Choroid plexus epithelial cell (primary cell): ENCODE measurements around the gene TGFA.

Source experiments
- DNase-seq: peaks from one replicate; pipeline ENCODE4 v3.0.0-alpha.2; 2010; ENCODE audit warnings: low read depth
- H3K4me3 ChIP-seq: 2 replicates; pipeline ENCODE4 v1.5.1; 2011; ENCODE audit warnings: low read depth, mild to moderate bottlenecking, control low read depth, low read length, moderate library complexity
- TF ChIP-seq, protein P1 (sequence below): conservative IDR thresholded peaks from 2 replicates; pipeline ENCODE4 v1.5.1; 2011; ENCODE audit warnings: low read depth, mild to moderate bottlenecking, control low read depth, inconsistent platforms, low read length, moderate library complexity

The TGFA gene

DNA sequence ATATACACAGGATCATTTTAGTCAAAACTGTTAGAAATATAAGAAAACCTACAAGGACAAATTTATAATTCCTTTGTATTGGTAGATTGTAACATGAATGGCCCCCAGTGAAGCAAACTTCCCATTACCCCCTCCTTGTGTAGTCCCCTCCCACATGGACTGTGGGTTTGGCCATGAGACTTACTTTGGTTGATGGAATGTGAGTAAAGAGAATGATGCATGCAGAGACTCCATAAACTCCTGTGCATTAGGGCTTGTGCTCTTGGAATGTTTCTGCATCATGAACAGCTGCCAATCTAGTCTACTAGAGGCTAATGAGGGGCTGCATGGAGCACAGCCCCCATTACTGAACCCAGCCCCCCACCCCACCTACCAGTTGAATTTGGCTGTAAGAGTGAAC is 8.3 kb upstream of the TGFA start:
- no peak for DNase-seq
- TF ChIP-seq, protein P1, sequence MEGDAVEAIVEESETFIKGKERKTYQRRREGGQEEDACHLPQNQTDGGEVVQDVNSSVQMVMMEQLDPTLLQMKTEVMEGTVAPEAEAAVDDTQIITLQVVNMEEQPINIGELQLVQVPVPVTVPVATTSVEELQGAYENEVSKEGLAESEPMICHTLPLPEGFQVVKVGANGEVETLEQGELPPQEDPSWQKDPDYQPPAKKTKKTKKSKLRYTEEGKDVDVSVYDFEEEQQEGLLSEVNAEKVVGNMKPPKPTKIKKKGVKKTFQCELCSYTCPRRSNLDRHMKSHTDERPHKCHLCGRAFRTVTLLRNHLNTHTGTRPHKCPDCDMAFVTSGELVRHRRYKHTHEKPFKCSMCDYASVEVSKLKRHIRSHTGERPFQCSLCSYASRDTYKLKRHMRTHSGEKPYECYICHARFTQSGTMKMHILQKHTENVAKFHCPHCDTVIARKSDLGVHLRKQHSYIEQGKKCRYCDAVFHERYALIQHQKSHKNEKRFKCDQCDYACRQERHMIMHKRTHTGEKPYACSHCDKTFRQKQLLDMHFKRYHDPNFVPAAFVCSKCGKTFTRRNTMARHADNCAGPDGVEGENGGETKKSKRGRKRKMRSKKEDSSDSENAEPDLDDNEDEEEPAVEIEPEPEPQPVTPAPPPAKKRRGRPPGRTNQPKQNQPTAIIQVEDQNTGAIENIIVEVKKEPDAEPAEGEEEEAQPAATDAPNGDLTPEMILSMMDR, result no peak
- no peak overlapping the region for H3K4me3 ChIP-seq

DNA sequence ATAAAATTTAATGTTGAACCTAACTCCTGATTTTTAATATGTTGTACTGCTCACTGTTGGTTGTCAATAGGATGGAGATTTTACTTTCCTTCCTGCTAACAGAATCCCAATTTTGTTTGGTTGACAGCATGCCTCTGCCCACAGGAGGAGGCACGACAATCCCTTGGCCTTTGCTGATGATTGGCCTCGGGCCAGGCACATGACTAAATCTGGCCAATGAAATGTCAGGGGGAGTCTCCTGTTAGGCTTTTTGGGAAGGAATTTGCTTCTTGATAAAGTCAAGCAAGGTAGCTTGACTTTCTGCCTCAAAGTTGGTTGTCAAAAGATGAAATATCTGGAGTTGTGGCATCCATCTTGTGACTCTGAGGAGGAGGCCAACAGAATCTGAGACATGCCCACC is 6.8 kb upstream of the TGFA start:
- no peak overlapping the region for H3K4me3 ChIP-seq
- no peak for DNase-seq
- TF ChIP-seq, protein P1, result no peak

DNA sequence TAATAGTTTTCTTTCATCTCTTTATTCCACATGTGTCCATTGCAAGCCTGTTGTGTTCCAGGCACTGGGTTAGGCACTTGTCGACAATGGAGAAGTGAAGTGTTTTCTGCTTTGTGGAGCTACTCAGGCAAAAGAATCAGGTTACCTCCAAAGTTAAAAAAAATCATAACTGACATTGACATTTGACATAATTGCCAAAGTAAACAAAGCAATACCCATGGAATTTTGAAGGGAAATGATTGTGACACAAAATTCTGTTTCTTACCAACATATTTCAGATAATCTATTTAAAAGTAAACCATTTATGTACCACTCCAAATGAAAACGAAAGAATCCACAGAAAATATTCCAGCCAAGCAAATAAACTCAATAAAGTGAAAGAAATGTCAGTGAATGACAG is 6.4 kb upstream of the TGFA start:
- no peak overlapping the region for H3K4me3 ChIP-seq
- TF ChIP-seq, protein P1, result no peak
- no peak for DNase-seq

DNA sequence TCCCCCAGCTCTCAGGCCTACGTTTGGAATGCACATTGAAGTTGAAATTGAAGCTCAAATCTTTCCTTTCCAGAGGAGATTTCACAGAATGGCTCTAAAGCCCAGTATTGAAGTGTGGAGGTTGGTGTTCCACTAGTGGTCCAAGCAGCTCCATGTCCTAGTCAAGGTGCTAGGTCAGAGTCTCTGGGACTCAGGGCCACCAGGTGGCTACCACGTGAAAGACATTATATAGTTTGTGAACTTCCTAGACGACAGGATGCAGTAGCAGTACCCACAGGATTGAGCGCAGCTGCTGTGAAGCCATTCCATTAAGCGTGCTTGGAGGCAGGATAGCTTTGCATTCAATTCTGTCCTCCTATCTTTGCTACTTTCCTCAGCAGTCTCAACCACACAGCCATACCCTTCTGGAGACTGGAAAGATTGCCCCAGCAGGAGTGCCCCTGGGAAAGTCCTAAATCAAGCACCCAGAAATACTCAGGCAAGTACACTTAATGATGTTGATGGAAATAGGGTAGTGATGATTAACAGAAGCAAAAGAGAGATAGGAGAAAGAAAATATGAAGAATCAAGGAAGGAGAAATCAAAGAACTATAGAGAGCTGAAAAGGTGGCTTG is 4.7 kb upstream of the TGFA start:
- H3K4me3 ChIP-seq, result no peak overlapping the region
- no peak for DNase-seq
- TF ChIP-seq, protein P1, result no peak

DNA sequence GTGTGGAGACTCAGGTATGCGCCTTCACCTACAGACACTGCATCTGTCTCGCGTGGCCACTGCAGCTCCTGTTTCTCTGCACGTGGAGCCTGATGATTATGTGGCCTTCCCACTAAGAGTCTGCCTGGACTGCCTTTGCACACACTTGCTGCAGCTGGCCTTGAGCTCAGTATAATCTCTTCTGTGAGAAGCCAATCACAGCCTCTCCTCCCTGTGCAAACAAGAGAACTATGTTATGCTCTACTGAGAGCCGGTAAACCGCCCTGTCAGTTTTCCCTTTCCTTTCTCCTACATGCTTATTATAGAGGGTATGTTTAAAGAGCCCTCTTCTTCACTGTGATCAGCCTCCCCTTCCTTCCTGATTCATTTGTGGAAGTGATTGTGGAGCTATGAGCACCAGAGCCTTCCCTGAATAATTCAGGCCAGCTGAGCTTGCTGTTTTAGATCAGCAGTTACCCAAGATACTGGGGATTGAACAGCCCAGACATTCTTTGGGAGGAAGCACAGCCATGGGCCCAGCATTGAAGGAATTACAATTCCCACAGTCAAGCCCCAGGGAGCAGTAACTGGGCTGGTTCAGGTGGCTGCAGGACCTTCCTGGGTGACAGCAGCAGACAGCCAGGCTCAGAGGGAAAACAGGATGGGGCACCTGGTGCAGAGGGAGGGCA is 3.7 kb upstream of the TGFA start:
- H3K4me3 ChIP-seq, result no peak overlapping the region
- no peak for DNase-seq
- TF ChIP-seq, protein P1, result no peak

DNA sequence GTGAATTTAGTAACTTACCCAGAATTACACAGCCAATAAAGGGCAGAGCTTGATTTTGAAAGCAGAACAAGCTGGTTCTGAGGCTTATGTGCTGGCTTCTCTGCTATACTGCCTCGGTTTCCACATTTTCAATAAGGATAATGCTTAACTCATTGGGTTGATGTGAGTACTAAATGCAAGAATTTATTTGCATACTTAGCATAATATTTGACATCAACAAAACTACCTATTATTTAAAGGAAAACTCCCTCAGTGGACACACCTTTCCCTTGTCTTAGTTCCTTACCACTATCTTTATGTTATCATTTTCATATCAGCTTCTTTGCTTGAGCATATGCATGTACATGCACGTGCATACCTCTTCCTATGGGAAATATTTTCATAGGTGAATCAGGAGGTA is 3.0 kb upstream of the TGFA start:
- TF ChIP-seq, protein P1, result no peak
- no peak for DNase-seq
- no peak overlapping the region for H3K4me3 ChIP-seq

DNA sequence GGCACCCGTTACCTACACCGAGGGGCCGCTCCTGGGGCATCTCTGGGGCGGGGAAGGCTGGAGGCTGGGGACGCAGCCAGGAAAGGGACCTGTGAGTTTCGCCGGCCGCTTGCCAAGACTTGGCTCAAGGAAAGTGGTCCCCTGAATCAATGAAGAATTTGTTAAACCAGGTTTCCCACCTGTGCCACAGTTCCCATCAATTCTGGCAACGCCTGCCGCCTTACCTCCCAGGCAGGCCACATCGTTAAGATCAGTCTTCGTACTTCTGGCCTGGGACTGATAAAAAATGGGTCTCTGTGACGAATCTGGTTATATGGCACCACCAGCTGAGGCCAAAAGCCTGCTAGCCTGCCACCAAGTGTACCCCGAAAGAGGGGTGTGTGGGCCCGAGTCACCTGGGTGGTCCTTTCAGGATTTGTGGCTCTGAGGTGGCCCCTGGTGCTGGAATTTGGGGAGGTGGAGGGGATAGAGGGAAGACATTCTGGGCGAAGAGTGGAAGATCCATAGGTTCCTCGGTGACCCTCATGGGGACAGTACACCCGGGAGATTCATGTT is 789 bp upstream of the TGFA start:
- DNase-seq, result no peak
- H3K4me3 ChIP-seq, result peak overlapping the region; percentile 54
- TF ChIP-seq, protein P1, result peak; percentile 56
